ENCODE measurements around the gene SORCS2. TPM values are rescaled to one million over a fixed set of nuclear protein-coding genes. Genes with fewer than 3 reads are reported as not detected.

The SORCS2 gene
- total RNA-seq, 6 donors from 2014 or later: 2.2 to 28.3 (median 7.2) TPM

- ATAC-seq (ENCODE audit: low FRiP score in 2 of 2) (no peak), DNase-seq (no peak)
- H3K27me3 ChIP-seq: no peaks in the 10 kb centered on the region
- WGBS, 2 donors: 58 to 61% methylated on average over 12 of the region's 12 CpGs
- no peaks in the 10 kb centered on the region for H3K4me1 ChIP-seq
- TF ChIP-seq POLR2AphosphoS5 (IDR thresholded peaks at IDR 0.05) (no peak), POLR2A (IDR thresholded peaks at IDR 0.05) (no peak), EP300 (IDR thresholded peaks at IDR 0.05) (no peak)
- H3K27ac ChIP-seq: no peak overlapping the region
- no peaks in the 10 kb centered on the region for H3K36me3 ChIP-seq
- H3K4me3 ChIP-seq: no peak overlapping the region
- peaks cover 0 to 2% (median 1%) of the 10 kb centered on the region in 4 donors for H3K9me3 ChIP-seq
These were observed 337.2 kb downstream of the SORCS2 start for GRCh38 chr4:7529368-7530080.

GRCh38 chr4:7530082-7530481 is 337.7 kb downstream of the SORCS2 start:
- no peak for TF ChIP-seq CTCF (IDR thresholded peaks at IDR 0.05)
- TF ChIP-seq POLR2AphosphoS5 (IDR thresholded peaks at IDR 0.05): no peak
- TF ChIP-seq POLR2A (IDR thresholded peaks at IDR 0.05): no peak
- no peak for TF ChIP-seq EP300 (IDR thresholded peaks at IDR 0.05)
- peak in 1 of 2 donors; percentile 52 for DNase-seq

GRCh38 chr4:7530932-7531639 is 338.7 kb downstream of the SORCS2 start:
- DNase-seq (peak in 1 of 2 donors; percentile 52), ATAC-seq (ENCODE audit: low FRiP score in 2 of 2) (no peak)
- Histone ChIP-seq H3K36me3 (no peaks in the 10 kb centered on the region), H3K27me3 (no peaks in the 10 kb centered on the region), H3K9me3 (peaks cover 0 to 4% (median 1%) of the 10 kb centered on the region in 4 donors), H3K27ac (no peak overlapping the region), H3K4me3 (no peak overlapping the region), H3K4me1 (no peaks in the 10 kb centered on the region)
- WGBS, 2 donors: 84 to 86% methylated on average over 14 to 16 of the region's 17 CpGs
- TF ChIP-seq CTCF (IDR thresholded peaks at IDR 0.05): no peak
- no peak for TF ChIP-seq POLR2AphosphoS5 (IDR thresholded peaks at IDR 0.05)
- no peak for TF ChIP-seq EP300 (IDR thresholded peaks at IDR 0.05)
- no peak for TF ChIP-seq POLR2A (IDR thresholded peaks at IDR 0.05)

More at GRCh38 chr4:7530082-7530481, 337.7 kb downstream of the SORCS2 start:
- WGBS, 2 donors: 50 to 63% methylated on average over 6 of the region's 7 CpGs
- H3K36me3 ChIP-seq: no peaks in the 10 kb centered on the region
- no peaks in the 10 kb centered on the region for H3K27me3 ChIP-seq
- H3K27ac ChIP-seq: no peak overlapping the region
- no peak for ATAC-seq (ENCODE audit: low FRiP score in 2 of 2)
- no peaks in the 10 kb centered on the region for H3K4me1 ChIP-seq
- peaks cover 0 to 4% (median 1%) of the 10 kb centered on the region in 4 donors for H3K9me3 ChIP-seq
- no peak overlapping the region for H3K4me3 ChIP-seq

- DNase-seq: no peak
- Histone ChIP-seq H3K9me3 (peaks cover 0 to 4% (median 1%) of the 10 kb centered on the region in 4 donors), H3K36me3 (no peaks in the 10 kb centered on the region), H3K4me1 (no peaks in the 10 kb centered on the region), H3K27ac (no peak overlapping the region), H3K27me3 (no peaks in the 10 kb centered on the region), H3K4me3 (no peak overlapping the region)
- TF ChIP-seq EP300 (IDR thresholded peaks at IDR 0.05) (no peak), POLR2AphosphoS5 (IDR thresholded peaks at IDR 0.05) (no peak), CTCF (IDR thresholded peaks at IDR 0.05) (no peak), POLR2A (IDR thresholded peaks at IDR 0.05) (no peak)
- WGBS, 2 donors: 74 to 88% methylated on average over 6 to 8 of the region's 8 CpGs
- ATAC-seq (ENCODE audit: low FRiP score in 2 of 2): no peak
These were observed 339.3 kb downstream of the SORCS2 start for GRCh38 chr4:7531640-7531994.

- Histone ChIP-seq H3K27me3 (no peaks in the 10 kb centered on the region), H3K4me3 (no peak overlapping the region), H3K9me3 (peaks cover 0 to 4% (median 1%) of the 10 kb centered on the region in 4 donors), H3K36me3 (no peaks in the 10 kb centered on the region), H3K27ac (no peak overlapping the region), H3K4me1 (no peaks in the 10 kb centered on the region)
- DNase-seq (no peak), ATAC-seq (ENCODE audit: low FRiP score in 2 of 2) (no peak)
- TF ChIP-seq CTCF (IDR thresholded peaks at IDR 0.05) (no peak), EP300 (IDR thresholded peaks at IDR 0.05) (no peak), POLR2AphosphoS5 (IDR thresholded peaks at IDR 0.05) (no peak), POLR2A (IDR thresholded peaks at IDR 0.05) (no peak)
- WGBS, 2 donors: 62 to 94% methylated on average over 2 to 8 of the region's 8 CpGs
These were observed 339.7 kb downstream of the SORCS2 start for GRCh38 chr4:7532043-7532442.
